NOMO-1 treated with DMSO at 0.1 percent for 48 hours (cell line): ENCODE data around the gene SOWAHC.
"Not testable (repeated sequence)": the region's sequence is repeated elsewhere in the genome, so short reads cannot be mapped to it uniquely, and the experiment has no call there.

Source experiments
- DNase-seq: peaks from one replicate; lab custom pipeline; 2025; ENCODE audit not compliant: unreplicated experiment; lab: John Stamatoyannopoulos, UW

SOWAHC gene, protein sequence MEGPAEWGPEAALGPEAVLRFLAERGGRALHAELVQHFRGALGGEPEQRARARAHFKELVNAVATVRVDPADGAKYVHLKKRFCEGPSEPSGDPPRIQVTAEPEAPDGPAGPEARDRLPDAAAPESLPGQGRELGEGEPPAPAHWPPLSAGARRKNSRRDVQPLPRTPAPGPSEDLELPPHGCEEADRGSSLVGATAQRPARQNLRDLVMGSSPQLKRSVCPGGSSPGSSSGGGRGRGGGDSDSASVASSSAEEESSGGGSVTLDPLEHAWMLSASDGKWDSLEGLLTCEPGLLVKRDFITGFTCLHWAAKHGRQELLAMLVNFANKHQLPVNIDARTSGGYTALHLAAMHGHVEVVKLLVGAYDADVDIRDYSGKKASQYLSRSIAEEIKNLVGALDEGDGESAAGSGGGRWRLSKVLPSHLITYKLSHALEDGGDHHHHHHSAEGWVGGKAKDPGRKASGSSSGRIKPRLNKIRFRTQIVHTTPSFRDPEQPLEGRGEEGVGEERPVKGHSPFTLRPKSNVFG

DNA sequence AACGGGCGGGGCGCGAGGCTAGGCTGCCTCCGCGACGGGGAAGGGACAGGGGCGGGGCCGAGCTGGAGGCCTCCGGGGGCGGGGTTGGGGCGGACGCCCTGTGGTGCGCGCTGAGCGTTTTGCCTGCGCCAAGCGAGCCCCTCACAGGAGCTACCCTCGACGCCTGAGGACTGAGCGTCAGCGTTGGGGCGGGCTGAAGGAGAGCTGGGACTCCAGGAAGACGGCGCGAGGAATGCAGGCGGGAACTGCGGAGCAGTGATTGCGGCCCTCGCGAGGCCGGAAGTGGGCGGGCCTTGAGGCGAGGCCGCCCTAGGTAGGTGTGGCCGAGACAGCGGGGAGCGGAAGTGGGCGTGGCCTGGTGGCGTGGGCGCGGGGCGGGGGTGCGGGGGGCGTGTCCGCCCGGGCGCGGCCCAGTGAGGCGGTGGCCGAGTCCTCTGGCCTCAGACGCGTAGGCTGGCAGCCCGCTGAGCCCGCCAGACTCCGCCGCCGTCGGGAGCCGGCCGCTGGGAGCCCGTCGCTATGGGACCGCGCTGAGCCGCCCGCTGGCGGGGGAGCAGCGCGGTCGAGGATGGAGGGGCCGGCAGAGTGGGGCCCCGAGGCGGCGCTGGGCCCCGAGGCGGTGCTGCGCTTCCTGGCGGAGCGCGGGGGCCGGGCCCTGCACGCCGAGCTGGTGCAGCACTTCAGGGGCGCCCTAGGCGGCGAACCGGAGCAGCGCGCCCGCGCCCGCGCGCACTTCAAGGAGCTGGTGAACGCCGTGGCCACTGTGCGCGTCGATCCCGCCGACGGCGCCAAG, at the start of gene SOWAHC, which contains the start of gene SEPTIN10:
Gene SOWAHC (plus strand): TSS at position 443 of the 793 bp plus-strand sequence. CDS start 126 bp downstream, at position 569.
Gene SEPTIN10 (minus strand): TSS at position 45 of the 793 bp plus-strand sequence. CDS start 139 bp downstream, outside the sequence.
- no peak for DNase-seq

DNA sequence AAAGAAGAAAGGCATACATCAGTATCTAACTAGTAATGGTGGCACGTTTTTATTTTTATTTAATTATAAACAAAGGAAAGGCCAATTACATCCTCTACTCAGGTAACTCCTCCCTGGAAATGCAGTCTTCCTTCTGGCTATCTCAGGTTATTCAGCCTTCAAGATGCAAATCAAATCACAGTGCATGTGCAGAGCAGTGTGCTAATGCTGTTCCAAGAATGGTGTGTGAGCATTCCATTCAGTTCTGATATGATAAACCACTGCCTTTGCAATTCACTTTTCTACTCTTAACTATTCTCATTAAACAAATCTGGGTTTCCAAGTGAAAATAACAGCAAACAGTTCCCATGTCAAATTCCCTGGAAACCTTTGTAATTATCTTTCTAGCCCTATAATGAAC, 38.8 kb upstream of the SOWAHC start:
- DNase-seq = no peak

DNA sequence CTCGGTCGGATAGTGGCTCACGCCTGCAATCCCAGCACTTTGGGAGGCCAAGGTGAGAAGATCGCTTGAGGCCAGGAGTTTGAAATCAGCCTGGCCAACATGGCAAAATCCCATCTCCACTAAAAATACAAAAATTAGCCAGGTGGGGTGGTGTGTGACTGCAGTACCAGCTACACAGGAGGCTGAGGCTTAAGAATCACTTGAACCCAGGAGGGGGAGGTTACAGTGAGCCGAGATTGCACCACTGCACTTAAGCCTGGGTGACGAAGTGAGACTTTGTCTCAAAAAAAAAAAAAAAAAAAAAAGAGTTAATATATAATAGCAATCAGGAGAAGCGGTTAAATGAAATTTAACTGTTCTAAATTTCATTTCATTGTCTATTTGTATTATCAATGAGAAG, 36.5 kb upstream of the SOWAHC start:
- not testable (repeated sequence) for DNase-seq

DNA sequence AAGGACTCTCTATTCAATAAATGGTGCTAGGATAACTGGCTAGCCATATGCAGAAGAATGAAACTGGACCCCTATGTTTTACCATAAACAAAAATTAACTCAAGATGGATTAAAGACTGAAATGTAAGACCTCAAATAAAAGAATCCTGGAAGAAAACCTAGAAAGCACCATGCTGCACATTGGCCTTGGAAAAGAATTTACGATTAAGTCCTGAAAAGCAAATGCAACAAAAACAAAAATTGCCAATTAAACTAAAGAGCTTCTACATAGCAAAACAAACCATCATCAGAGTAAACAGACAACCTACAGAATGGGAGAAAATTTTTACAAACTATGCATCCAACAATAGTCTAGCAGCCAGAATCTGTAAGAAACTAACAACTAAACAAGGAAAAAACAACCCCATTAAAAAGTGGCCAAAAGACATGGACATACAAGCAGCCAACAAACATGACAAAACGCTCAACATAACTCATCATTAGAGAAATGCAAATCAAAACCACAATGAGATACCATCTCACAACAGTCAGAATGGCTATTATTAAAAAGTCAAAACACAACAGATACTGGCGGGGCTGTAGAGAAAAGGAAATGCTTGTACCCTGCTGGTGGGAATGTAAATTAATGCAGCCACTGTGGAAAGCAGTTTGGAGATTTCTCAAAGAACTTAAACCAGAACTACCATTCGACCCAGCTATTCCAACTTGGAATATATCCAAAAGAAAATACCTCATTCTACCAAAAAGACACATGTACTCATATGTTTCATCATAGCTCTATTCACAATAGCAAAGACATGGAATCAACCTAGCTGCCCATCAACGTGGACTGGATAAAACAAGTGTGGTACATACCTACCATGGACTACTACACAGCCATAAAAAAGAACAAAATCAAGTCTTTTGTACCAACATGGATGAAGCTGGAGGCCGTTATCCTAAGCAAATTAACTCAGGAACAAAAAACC, 31.0 kb upstream of the SOWAHC start:
- DNase-seq = no peak

DNA sequence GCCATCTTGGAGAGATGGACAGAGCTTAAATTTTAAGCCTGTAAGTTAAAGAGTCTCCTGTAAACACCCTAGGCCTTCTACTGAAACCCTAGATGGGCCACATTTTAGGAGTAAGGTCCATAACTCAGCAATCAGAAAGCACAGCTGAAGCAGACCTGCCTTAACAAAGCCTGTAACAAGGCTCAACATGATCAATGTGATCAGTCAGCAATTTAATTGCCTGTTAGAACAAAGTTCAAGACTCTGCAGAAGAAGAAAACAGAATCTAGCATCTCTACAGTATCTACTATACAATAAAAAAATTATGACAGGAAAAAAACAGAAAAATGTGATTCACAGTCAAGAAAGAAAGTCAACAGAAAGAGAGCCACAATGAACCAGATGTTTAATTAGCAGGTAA, 27.5 kb upstream of the SOWAHC start:
- no peak for DNase-seq

DNA sequence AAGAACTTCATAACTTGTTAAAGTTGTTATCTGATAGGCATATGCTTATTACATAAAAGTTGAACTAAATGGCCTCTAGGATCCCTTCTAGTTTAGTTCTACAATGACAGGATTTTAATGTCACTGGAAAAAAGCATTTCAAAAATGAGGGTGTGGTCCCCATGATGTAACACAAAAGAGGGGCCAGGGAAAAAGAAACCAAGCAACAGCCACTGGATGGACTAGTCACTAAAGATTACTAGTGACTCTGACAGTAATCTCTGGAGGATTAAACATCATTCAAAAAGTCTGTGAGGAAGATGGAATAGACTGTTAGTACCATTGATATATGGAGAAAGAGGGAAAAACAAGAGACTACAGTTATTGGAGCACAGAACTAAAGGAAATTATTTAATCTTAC, 23.0 kb upstream of the SOWAHC start:
- DNase-seq = no peak

DNA sequence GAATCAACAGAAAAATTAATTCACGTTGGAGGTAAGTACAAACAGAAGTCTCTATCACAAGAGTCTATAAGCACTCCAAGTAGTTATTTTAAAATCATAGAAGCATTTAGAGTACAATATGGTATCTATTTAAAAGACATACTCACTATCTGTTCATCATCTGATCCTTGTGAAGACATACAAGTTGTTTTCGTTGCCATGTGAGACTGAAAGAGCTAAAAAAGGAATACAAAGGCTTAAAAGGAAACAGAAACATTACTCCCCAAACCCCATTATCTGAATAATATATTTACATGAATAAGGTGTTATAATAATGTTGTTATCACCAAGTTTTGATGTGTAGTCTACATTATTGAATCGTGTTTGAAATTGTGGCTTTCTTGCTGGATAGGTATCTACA, 21.3 kb upstream of the SOWAHC start:
- DNase-seq = no peak

DNA sequence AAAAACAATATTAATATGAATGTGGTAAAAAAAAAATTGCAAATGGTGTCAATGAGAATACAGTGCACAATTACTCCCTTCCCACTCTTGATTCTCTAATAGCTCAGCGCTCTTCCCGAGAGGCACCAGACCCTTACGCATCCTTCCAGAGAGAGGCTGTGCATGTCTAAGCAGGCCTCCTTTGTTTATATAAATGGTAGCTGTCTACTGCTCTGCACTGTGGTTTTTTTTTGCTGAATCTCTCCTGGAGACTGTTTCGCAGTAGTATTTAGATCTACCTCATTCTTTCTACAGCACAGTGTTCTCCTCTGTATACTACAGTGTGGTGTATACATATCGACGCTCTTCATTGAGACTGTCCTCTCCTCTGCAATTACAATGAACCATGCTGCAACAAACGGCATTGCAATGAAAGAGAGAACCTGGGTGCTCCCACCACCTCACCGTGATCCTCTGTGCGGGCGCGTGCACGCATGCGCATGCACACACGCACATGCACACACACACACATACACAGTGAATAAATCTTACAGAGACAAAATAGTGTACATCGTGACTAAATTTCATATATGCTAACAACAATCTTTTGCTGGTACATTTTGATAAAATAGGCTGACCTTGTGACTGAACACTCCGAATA, 19.8 kb upstream of the SOWAHC start:
- no peak for DNase-seq

DNA sequence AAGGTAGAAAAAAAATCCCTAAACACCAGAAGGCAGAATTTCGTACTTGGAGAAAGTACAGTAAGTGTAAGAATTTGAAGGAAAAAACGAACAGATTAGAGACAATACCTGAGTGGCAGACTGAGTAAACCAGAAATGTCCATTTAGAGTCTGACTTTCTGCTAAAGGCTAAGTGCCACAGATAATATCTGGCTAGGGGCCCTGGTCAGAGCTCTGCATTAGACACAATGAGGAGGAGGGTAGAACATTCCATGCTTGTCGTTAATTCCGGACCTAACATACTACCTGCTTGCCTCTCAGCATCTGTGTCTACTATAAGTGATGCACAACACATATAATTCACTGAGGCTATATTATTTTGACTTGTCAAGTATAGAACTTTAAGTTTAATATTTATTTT, 18.5 kb upstream of the SOWAHC start:
- DNase-seq = no peak

DNA sequence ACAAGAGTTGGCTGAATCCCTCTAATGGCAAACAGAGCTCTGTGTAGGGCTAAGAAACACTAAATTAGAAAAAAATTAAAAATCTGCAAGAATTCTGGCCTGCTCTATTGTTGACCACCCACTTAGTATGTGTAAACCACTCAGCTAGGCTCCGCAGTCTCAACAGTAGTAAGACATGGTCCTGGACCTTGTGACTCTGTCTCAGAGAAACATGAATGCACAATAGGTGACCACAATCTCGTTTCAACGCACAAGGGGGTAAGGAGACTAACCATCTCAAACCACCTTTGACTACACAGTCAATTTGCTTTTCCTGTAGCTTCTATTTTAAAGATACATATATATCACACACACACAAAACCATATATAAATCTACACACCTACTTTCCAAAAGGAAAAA, 16.9 kb upstream of the SOWAHC start:
- DNase-seq = no peak

DNA sequence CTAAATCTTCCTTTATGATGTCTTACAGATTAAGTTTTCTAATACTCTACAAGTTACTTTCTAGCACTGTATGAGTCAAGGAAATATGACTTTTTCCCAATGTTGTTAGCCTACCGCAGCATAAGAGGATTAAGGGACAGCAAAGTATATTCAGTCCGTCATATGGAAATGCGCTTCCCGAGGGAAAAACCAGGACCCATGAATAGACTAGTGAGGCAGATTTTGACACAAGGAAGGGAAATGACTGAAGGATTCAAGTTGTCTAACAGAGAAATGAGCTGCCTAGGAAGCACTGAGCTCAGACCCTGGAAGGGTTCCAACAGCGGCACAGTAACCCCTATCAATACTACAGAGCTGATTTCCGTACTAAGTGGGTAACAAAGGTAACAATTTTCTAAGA, 12.4 kb upstream of the SOWAHC start:
- DNase-seq = no peak

DNA sequence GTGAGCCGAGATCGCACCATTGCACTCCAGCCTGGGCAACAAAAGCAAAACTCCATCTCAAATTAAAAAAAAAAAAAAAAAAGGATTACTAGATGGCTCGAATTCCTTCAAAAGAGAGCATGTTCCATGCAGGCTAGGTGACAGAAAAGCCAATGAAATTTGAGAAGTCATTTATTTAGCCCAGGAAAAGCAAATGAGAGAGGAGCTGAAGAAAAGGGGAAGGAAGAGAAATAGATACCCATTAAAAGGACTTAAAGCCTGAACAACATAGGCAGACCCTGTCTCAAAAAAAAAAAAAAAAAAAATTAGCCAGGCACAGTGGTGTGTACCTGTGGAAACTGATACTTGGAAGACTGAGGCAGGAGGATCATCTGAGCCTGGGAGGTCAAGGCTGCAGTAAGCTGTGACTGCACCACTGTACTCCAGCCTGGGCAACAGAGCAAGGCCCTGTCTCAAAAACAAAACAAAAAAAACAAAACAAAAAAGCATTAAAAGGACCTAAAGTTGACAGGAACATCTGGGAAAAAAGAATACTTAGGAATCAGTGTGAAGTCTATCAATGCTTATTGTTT, 11.5 kb upstream of the SOWAHC start:
- DNase-seq = no peak

DNA sequence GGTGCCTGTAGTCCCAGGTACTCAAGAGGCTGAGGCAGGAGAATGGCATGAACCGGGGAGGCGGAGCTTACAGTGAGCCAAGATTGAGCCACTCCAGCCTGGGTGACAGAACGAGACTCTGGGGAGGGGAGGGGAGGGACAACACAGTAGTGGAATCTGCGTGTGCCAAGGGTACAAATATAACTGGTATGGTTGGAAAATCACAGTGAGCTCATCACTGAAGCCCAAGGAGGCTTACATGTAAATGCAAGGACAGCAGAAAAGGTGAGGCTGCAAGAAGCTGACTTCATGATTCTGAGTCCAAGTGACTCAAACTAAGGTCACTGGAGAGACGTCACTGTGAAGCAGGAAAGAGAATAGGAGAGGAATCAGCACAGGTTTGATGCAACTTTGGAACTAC, 9.6 kb upstream of the SOWAHC start:
- DNase-seq = no peak

DNA sequence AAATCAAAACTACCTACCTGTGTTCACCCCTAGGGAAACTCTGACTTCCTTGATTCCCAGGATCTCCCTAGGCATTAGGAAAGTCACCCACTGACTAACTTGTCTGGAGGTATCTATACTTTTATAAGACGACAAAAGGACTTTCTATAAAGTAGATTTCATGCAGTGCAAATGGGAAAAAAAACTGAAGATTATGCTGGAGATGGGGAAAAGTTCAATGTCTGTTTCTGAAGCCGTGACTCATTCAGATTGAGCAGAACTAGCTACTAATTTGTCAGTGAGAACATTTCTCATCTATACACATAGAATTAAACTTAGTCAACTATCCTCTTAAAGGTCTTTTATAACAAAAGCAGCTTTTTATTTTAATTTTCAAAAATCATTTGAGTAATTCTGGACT, 6.4 kb upstream of the SOWAHC start:
- DNase-seq = no peak

DNA sequence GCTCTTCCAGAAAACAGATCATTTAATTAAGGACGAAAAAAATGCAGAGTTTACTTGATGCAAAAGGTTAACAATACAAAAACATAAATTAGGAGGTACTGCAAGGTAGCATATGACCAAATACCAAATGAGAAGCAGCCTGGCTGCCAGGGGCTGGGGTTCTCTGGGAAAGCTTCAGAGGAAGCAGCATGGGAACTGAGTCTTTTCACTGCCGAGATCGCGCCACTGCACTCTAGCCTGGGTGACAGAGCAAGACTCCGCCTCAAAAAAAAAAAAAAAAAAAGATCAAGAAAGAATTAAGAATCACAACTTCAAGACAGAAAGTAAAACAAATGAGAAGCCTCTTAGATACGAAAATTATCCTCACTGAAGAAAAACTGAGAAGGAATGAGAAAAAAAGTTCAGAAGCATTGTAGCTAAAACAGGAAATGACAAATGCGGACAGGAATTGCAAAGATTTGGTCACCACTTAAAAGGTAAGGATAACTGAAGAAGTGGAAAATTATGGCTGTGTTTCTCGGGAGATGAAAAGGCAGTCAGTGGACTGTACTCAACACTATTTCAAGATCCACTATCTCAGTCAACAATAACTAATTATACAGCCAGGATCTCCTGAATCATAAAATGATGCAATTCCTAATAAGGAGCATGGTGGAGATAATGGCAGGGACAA, 4.7 kb upstream of the SOWAHC start:
- no peak for DNase-seq

DNA sequence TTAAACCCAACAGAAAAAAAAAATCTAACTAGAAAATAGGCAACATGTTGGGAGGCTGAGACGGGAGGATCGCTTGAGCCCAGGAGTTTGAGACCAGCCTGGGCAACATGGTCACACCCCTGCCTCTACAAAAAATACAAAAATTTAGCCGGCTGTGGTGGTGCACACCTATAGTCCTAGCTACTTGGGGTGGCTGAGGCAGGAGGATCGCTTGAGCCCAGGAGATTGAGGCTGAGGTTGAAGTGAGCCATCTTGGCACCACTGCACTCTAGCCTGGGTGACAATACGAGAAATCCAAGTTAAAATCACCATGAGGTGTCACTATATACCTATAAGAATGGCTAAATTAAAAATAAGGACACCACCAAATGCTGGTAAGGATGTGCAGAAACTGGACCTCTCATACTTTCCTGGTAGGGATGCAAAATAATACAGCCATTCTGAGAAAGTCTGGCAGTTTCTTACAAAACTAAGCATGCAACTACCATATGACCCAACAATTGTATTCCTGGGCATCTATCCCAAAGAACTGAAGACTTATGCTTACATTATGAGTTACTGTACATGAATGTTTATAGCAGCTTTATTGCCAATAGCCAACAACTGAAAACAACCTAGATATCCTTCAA, 2.6 kb upstream of the SOWAHC start:
- DNase-seq = no peak

DNA sequence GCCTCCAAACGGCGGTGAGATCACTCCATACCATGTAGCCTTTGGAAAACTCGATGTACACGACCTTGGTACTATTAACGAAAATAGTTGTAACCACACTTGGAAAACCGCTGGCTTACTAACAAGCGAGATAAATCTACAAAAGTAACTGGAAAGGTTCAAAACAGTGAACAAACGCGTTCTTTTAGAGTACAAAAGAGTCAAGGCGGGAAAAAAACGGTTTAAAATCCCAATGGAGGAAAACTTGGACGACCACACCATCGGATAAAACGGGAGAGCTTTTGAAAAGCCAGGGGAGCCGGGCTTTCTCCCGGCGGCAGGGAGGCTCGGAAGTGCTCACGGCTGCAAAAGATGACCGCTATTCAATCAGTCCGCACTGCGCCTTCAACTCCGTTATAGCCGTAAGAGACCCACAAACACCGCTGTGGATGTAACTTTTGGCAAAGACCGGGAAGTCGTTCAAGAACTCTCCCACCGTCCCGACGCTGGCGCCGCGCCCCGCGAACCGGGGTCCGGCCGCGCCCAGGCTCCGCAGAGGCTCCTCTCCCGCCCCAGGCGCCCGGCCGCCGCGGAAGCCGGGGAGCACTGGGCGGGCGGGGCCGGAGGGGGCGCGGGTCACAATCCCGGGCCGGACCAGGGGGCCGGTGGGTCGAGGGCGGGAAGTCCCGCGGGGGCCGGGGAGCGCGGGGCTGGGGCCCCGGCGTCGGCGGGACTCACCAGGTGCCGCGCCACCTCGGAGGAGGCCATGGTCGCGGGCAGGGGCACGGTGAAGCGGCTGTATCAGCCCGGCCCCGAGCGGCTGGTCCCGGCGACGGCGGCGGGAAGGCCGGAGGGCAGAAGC, 863 bp upstream of the SOWAHC start:
- DNase-seq = no peak
